NCI-H748 (cell line): Measurements from ENCODE around the gene TGM2.

Experiments used
- DNase-seq: peaks from one replicate; lab custom pipeline; 2025; ENCODE audit not compliant: unreplicated experiment; lab: John Stamatoyannopoulos, UW

Gene TGM2

DNA sequence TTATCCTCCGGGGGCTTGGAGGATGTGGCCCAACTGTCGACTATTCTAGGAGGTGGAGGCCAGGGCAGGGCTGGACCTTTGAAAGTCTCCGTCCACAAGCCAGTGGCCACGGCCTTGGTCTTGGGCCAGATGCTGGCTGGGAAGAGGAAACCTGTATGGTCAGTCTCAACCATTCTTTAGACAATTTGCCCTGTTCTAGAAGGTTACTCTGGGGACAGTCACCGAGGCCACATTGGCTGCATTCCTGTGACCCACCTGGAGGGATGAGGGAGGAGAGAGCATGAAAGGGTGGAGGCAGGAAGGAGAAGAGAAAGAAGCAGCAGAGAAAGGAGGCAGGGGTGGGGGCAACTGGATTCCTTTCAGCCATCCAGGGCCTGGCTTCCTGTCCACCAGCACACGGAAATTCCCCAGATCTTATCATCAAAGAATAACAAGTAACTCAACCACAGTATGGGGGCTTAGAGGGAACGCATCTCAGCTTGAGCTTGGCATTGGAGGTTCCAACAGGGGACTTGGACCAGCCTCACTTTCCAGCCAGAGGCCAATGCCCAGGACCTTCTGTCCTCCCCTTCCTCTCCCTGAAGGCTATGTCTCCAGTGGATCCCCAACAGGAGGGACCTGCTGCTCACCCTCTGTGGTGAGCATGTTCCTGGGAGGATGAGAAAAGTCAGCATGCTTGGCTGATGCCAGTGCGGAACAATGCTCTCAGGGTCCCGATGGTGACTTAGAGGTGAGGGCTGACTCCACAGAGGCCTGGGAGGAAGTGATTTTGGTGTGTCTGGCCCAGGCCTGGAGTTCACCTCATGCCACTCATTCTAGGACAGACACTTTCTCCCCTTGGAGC is 30.4 kb downstream of the TGM2 start:
- DNase-seq = no peak

- no peak for DNase-seq
Observed at GRCh38 chr20:38133680-38134426, 31.2 kb downstream of the TGM2 start.

GRCh38 chr20:38132910-38133501 is 32.1 kb downstream of the TGM2 start:
- no peak for DNase-seq

- no peak for DNase-seq
Observed at GRCh38 chr20:38132156-38132909, 32.7 kb downstream of the TGM2 start.

DNA sequence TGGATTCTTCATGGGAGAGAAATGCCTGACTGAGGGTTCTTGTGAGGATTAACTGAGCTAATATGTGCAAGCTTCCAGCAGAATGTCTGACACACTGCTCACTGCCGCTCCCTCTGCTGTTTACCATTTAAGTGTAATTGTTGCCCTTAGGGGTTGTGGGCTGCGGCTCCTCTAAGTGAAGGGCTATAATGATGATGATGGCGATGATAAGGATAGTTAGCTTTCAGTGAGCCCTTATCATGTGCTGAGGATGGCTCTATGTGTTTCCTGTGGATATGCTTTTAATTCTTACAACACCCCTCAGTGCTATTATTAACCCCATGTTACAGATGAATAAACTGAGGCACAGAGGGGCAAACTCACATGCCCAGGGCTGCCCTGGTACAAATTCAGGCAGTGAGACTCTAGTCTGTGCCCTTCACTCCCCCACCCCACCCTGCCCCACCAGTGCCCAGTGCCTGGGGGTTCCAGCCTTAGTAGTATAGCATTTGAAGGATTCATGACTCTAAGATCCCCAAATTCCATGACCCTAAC is 33.4 kb downstream of the TGM2 start:
- DNase-seq = peak; percentile 53

- DNase-seq = no peak
Observed at GRCh38 chr20:38130687-38131587, 34.1 kb downstream of the TGM2 start.

DNA sequence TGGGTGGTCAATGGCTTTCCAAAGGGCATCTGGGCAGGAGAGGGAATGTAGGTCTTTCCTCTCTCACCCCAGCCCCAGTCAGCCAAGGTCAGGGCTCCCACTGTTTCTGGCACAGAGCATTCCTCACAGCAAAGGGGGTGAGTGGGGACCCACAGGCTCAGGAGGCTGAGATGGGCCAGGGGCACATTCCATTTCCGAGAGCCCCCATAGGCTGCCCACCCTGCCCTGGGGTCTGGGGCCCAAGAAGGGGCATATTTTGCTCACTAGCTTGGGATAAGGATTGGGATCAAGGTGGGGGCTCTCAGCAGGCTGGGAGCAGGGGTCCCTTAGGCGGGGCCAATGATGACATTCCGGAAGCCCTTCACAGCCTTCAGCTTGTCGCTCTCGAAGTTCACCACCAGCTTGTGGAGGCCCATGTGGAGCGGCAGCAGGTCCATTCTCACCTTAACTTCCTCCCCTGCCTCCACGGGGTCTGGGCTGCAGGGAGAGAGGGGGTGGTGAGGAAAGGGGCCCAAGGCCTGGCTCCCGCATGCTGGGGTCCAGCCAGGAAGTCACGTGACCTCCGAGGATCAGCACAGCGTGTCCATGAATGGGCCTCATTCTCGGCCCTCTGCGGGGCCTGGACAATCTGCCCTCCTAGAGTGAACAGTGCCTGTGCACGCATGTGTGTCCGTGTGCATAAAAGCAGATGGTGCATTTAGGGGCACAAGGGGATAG is 35.0 kb downstream of the TGM2 start:
- no peak for DNase-seq

DNA sequence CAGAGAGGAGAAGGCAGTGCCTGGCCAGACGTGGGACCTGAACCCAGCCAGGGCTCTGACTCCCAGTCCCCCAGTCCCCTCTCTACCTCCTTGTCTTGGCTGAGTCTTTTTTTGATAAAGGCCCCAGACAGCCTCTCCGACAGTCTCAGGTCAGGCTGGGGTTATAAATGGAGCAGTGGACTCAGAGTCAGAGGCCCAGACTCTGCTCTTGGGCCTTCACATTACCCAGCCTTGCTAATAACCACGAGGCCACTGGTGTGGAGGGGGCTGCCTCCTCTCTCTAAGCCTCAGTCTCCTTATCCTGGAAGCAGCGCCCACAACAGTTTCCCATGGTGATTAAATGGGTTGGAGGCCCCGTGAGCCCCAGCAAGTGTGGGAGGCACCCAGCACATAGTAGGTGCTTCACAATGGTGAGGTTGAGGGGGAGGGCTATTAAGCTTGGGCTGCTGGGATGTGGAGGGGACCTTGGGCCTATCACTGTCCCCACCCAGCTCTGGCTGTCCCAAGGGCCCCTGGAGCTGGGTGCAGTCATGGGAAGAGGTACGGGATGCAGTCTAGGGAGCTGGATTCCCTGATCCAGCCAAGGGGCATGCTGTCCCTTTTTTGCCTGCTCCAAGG is 35.7 kb downstream of the TGM2 start:
- DNase-seq = no peak

- DNase-seq = no peak
Observed at GRCh38 chr20:38128691-38129090, 36.4 kb downstream of the TGM2 start.

DNA sequence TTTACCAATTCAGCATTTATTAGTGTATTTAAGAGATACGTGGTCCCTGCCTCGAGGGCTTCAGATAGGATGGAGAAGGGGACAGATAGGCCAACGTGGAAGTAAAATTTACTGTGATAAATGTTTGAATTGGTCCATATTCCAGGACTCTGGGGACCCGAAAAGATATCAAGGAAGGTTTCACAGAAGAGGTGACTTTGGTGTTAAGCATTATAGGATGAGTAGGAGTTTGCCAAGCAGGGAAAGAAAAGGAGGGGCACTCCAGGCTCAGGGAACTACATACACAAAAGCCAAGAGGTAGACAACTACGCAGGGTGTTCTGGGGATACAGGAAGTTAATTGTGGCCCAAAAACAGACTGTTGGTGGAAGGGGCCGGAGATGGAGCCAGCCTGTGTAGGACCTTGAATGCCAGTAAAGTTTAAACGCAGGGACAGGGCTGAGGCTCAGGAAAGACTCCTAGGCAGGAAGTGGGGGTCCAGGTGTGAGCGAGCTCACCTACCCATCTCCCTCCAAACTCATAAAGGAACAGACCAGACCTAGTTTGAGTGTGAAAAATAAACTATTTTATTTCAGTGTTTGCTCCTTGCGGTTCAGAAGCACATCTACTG is 37.0 kb downstream of the TGM2 start:
- no peak for DNase-seq

- no peak for DNase-seq
Observed at GRCh38 chr20:38126932-38127621, 38.0 kb downstream of the TGM2 start.

DNA sequence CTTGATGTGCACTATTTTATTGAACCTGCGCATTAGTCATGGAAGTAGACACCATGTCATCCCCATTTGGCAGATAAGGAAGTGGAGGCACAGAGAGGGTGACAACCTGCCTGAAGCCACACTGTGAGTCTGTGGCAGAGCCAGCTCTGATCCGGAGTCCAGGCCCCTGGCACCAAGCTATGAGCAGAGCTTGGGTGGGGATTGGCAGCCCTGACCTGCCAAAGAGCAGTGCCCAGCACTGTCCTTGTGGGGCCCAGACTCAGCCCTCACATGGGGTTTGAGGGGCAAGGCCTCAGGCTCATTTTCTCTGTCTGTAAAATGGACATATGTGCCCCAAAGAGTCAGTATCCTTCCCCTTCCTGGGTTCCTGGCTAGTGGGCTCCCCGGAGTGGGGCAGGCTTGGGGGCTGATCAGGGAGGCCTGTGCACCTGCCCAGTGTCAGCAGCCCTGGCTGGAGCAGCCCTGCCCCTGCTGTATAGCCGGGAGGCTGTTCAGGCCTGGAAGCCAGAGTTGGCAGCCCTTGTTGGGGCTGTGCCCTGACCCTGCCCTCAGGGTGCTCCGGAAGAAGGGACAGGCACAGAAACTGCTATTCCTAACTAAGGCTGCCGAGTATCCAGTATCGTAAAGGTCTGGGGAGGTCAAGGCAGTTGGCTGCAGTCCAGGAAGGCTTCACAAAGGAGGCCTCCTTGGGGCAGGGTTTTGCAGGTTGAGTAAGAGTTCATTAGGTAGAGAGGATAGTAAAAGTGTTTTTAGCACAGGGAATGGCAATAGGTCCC is 38.7 kb downstream of the TGM2 start:
- DNase-seq = no peak

GRCh38 chr20:38125157-38126056 is 39.7 kb downstream of the TGM2 start:
- DNase-seq = peak; percentile 93

DNA sequence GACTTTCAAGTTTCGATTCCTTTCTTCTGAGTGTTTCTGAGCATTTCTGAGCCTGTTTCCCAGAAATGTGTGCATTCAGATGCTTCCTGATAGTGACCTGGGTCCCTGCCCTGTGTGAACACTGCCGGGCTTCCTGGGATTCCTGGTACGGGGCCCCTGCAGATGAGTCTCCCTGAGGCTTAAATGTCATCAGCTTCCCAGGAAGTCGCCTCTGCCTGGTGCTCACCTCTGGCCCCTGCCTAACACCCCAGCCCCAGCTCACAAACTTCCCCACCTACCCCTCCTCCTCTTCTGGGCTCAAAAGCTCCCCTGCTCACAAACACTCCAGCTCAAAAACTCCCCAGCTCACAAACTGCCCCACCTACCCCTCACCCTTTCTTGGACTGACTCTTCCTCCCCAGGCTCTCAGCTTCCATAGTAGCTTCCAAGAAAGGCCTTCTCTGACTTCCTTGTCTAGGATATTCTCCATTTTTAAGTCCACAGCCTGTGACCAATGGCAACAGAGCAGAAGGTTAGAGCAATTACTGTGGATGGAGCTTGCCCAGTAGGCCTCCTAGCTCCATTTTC is 42.0 kb downstream of the TGM2 start:
- no peak for DNase-seq

DNA sequence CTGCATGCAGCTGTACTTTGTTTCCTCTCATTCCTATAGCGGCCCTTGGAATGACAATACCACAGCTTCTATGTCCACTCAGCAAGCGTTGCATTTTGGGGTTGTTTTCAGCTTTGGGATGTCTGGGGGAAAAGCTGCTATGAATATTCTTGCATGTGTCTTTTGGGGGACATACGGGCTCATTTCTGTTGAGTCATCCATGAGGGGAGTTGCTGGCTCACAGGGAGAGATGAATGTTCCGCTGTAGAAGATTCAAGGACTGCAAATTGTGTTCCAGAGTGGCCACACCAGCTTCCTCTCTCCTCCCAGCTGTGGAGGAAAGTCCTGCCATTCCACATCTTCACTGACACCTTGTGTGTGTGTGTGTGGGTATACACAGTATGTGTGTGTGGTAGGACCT is 43.3 kb downstream of the TGM2 start:
- no peak for DNase-seq

- no peak for DNase-seq
Observed at GRCh38 chr20:38120625-38120988, 44.5 kb downstream of the TGM2 start.
